HepG2 (cell line): Measurements from ENCODE around the gene AHSP. TPM values are rescaled to one million over a fixed set of nuclear protein-coding genes. Genes with fewer than 3 reads are reported as not detected.
"Not testable (repeated sequence)": the region's sequence is repeated elsewhere in the genome, so short reads cannot be mapped to it uniquely, and the experiment has no call there.

Experiments used
- ATAC-seq: fragments of 200-7000 bp; cut with Tn5 transposase; 3 replicates; pipeline ENCODE4 v1.9.1; 2020; ENCODE audit warnings: mild to moderate bottlenecking, moderate library complexity
- BruUV-seq: library from RNA; stranded (reverse); fragments of 400-500 nt; replicated peaks from 2 replicates; lab custom pipeline; 2021; lab: Mats Ljungman, UMichigan
- CTCF ChIA-PET: fragments of 300-600 bp; formaldehyde crosslinking; extraction: SDS; loops from one replicate; lab custom pipeline; 2021; ENCODE audit warnings: low total read pairs, inconsistent platforms, low intra/inter-chr PET ratio; lab: Yijun Ruan, JAX
- POLR2A ChIA-PET: fragments of 350-600 bp; sonication (Branson Sonifier 250); formaldehyde crosslinking; loops from one replicate; lab custom pipeline; 2020; ENCODE audit warnings: antibody characterized with exemption, inconsistent platforms; lab: Yijun Ruan, JAX
- DNase-seq: peaks from one replicate; pipeline ENCODE4 v3.0.0-alpha.2; 2015; ENCODE audit warnings: low spot score
- FAIRE-seq: peaks from 3 replicates; lab custom pipeline; 2011; peaks lifted over from hg19 to GRCh38; lab: Jason Lieb, UNC
- H2AFZ ChIP-seq: one replicate; pipeline ENCODE4 v1.6.1; 2011; ENCODE audit warnings: low read length, inconsistent platforms
- H3K27ac ChIP-seq: fragments of 300-600 bp; 3 replicates; pipeline ENCODE4 v1.8.0; 2011; ENCODE audit warnings: mixed run types, mild to moderate bottlenecking, mixed read lengths, low read length, inconsistent platforms; ENCODE audit not compliant: insufficient read depth; ENCODE audit errors: extremely low read length
- H3K27me3 ChIP-seq, 2 experiments: fragments of 200-600 bp in 1 of 2; 2 replicates in 1 of 2; 3 replicates in 1 of 2; pipeline versions ENCODE4 v1.6.0 to v1.8.0; 2011; ENCODE audit warnings: low read length in 2 of 2, mild to moderate bottlenecking in 2 of 2, moderate library complexity in 2 of 2, inconsistent platforms in 1 of 2; ENCODE audit not compliant: insufficient read depth in 2 of 2, control insufficient read depth in 1 of 2
- H3K36me3 ChIP-seq, 2 experiments: fragments of 200-600 bp in 1 of 2; replicated peaks in 1 of 2; 2 replicates in 1 of 2; 3 replicates in 1 of 2; pipeline versions ENCODE4 v1.5.1 to v1.8.0; 2011; ENCODE audit warnings: low read length in 2 of 2, inconsistent platforms in 1 of 2; ENCODE audit not compliant: insufficient read depth in 2 of 2, control insufficient read depth in 1 of 2
- H3K4me1 ChIP-seq: 2 replicates; pipeline ENCODE4 v1.5.1; 2012; ENCODE audit warnings: low read length, inconsistent platforms; ENCODE audit not compliant: insufficient read depth
- H3K4me2 ChIP-seq: 2 replicates; pipeline ENCODE4 v1.6.0; 2011; ENCODE audit warnings: low read depth, low read length, inconsistent platforms
- H3K4me3 ChIP-seq, 3 experiments: fragments of 200-600 bp in 1 of 3; sonication (generic), shearing (Covaris generic) in 1 of 3; replicated peaks in 1 of 3; 2 replicates each; pipeline ENCODE4 v1.5.1; 2011 to 2016; ENCODE audit warnings: low read length in 3 of 3, inconsistent platforms in 2 of 3, low read depth in 2 of 3, mild to moderate bottlenecking in 2 of 3, control low read depth in 1 of 3, mixed read lengths in 1 of 3; ENCODE audit not compliant: insufficient read depth in 1 of 3
- H3K79me2 ChIP-seq: one replicate; pipeline ENCODE4 v1.6.1; 2011; ENCODE audit warnings: low read length, inconsistent platforms; ENCODE audit not compliant: insufficient read depth
- H3K9ac ChIP-seq: 2 replicates; pipeline ENCODE4 v1.6.0; 2011; ENCODE audit warnings: mild to moderate bottlenecking, low read depth, low read length, inconsistent platforms; ENCODE audit not compliant: insufficient read depth
- H3K9me3 ChIP-seq: 2 replicates; pipeline ENCODE4 v1.5.1; 2012; ENCODE audit warnings: mild to moderate bottlenecking, low read length
- H4K20me1 ChIP-seq: 2 replicates; pipeline ENCODE4 v1.6.0; 2011; ENCODE audit warnings: inconsistent platforms, mild to moderate bottlenecking, low read length, moderate library complexity; ENCODE audit not compliant: insufficient read depth
- HNRNPLL ChIP-seq: fragments of 200-400 bp; formaldehyde crosslinking; IDR thresholded peaks from 2 replicates; pipeline ENCODE4 v1.6.1; 2017; ENCODE audit warnings: mild to moderate bottlenecking, low read depth, low read length; ENCODE audit not compliant: poor library complexity, severe bottlenecking
- RARA ChIP-seq: IDR thresholded peaks from 2 replicates; pipeline ENCODE4 v1.6.1; 2016; ENCODE audit warnings: missing genetic modification reagents, missing compliant biosample characterization
- RNF2 ChIP-seq: fragments of 450-650 bp; conservative IDR thresholded peaks from 2 replicates; pipeline ENCODE4 v1.6.1; 2016; ENCODE audit warnings: low read depth
- SIN3A ChIP-seq: IDR thresholded peaks from 2 replicates; pipeline ENCODE4 v1.6.1; 2011; ENCODE audit warnings: low read depth, mild to moderate bottlenecking, control low read depth, low read length, borderline replicate concordance
- ZBTB14 ChIP-seq: sonication (generic); formaldehyde crosslinking; IDR thresholded peaks from 2 replicates; pipeline ENCODE4 v1.4.0; 2020; ENCODE audit warnings: missing genetic modification reagents
- ZNF407 ChIP-seq: sonication (generic); formaldehyde crosslinking; IDR thresholded peaks from one replicate; pipeline ENCODE4 v1.5.1; 2020; ENCODE audit warnings: mild to moderate bottlenecking, missing genetic modification reagents; ENCODE audit errors: not compliant biosample characterization
- ZNF75D ChIP-seq: sonication (generic); formaldehyde crosslinking; IDR thresholded peaks from 2 replicates; pipeline ENCODE4 v1.8.1; 2023; ENCODE audit warnings: missing genetic modification reagents, mild to moderate bottlenecking, borderline replicate concordance
- ZNF770 ChIP-seq: sonication (generic); formaldehyde crosslinking; IDR thresholded peaks from 2 replicates; pipeline ENCODE4 v1.5.0; 2020; ENCODE audit warnings: mild to moderate bottlenecking, missing genetic modification reagents
- ZNF777 ChIP-seq: sonication (generic); formaldehyde crosslinking; IDR thresholded peaks from 2 replicates; pipeline ENCODE4 v1.4.0; 2020; ENCODE audit warnings: missing genetic modification reagents
- WGBS: methylation state at CpG from one replicate; pipeline ENCODE4 v1.1.6; 2017; ENCODE audit warnings: low lambda C conversion rate; 5-methylcytosine and 5-hydroxymethylcytosine counted together
- in situ Hi-C: cut with HindIII; loops from 2 replicates; pipeline ENCODE4 v1.10.0; 2017; ENCODE audit warnings: low pct_unique_long_range_greater_than_20kb; ENCODE audit not compliant: extremely low pct_ligation_motif_present
- intact Hi-C: fragments of 100-400 bp; cut with micrococcal nuclease; formaldehyde crosslinking; loops from one replicate; pipeline ENCODE4 v1.10.0; 2022; ENCODE audit not compliant: unreplicated experiment
- polyA plus RNA-seq, 8 experiments: library from polyadenylated mRNA; depleted of rRNA in 3 of 8; stranded (reverse) in 7 of 8; unstranded in 1 of 8; fragments of >200 nt; fragmentation: Illumina TruSeq in 4 of 8; extraction: Trizol in 4 of 8; gene quantifications; 2 replicates each; pipeline versions ENCODE4 v1.2.1 to v1.2.3, GENCODE V29; 2011 to 2016; ENCODE audit warnings: low read depth in 4 of 8, missing spikeins in 1 of 8, mixed read lengths in 1 of 8; ENCODE audit not compliant: insufficient read depth in 1 of 8
- total RNA-seq, 5 experiments: library from RNA; depleted of rRNA; stranded (reverse); fragments of >200 nt; fragmentation: Illumina TruSeq; extraction: Trizol; gene quantifications; 2 replicates each; pipeline ENCODE4 v1.2.3, GENCODE V29; 2016; ENCODE audit warnings: low read depth in 1 of 5

The AHSP gene
- total and polyA plus RNA-seq, 2 of the 13 experiments (the other 11 are each of a cell fraction or from before 2014, with no cell fraction given): not detected

- peak; percentile 64 for TF ChIP-seq ZNF407 (CRISPR knock-in tag)
- TF ChIP-seq RNF2: 0 out of 2 replicates have a peak, but pooled peaks have one; percentile 48
- TF ChIP-seq ZBTB14 (CRISPR knock-in tag): 0 out of 2 replicates have a peak, but pooled peaks have one; percentile 49
- TF ChIP-seq ZNF75D (CRISPR knock-in tag): no peak
- TF ChIP-seq ZNF770 (CRISPR knock-in tag): no peak
- TF ChIP-seq SIN3A: no peak
- 0 out of 2 replicates have a peak, but pooled peaks have one; percentile 17 for TF ChIP-seq RARA (CRISPR knock-in tag)
- peak; percentile 56 for TF ChIP-seq HNRNPLL
- TF ChIP-seq ZNF777 (CRISPR knock-in tag): peak; percentile 53
Observed at GRCh38 chr16:31537362-31538242, 9.9 kb downstream of the AHSP start (continued).

GRCh38 chr16:31538243-31538598, 10.5 kb downstream of the AHSP start:
- CTCF ChIA-PET, H2AFZ ChIP-seq, H3K9ac ChIP-seq, H4K20me1 ChIP-seq, H3K27ac ChIP-seq, H3K79me2 ChIP-seq, POLR2A ChIA-PET, FAIRE-seq, H3K36me3 ChIP-seq, H3K4me2 ChIP-seq, BruUV-seq, H3K4me1 ChIP-seq, H3K4me3 ChIP-seq, DNase-seq, ATAC-seq, intact Hi-C loops, in situ Hi-C loops: not testable (repeated sequence)
- 58% methylated on average over 7 of the region's 7 CpGs for WGBS
- H3K9me3 ChIP-seq: peaks cover 27% of the 10 kb centered on the region
- H3K27me3 ChIP-seq: peaks cover 3 to 27% of the 10 kb centered on the region in 2 experiments; a peak in 4 of 5 replicates
